Islet of Langerhans (tissue), 1 donor: ENCODE results near the gene TRIM25.

Source experiments
- FAIRE-seq: peaks from one replicate; lab custom pipeline; 2011; peaks lifted over from hg19 to GRCh38; lab: Jason Lieb, UNC

The TRIM25 gene

DNA sequence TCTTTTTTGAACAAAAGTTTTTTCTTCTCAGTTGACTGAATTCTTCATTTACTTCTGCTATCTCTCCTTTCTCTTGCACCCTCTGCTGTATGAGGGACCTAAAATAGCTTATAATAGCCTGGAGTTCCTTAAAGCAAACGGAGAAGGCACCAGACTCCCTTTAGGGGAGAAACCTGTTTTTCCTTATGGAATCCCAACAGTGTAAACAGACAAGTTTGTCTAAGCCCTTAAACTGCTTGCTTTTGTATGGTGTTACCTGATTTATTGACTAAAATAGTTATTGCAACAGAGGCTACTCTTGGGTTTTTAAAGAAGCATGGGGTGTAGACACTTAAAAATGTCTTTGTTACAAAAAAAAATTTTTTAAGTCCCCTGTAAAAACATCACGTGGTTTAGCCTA lies 12.9 kb upstream of the TRIM25 start:
- no peak for FAIRE-seq

DNA sequence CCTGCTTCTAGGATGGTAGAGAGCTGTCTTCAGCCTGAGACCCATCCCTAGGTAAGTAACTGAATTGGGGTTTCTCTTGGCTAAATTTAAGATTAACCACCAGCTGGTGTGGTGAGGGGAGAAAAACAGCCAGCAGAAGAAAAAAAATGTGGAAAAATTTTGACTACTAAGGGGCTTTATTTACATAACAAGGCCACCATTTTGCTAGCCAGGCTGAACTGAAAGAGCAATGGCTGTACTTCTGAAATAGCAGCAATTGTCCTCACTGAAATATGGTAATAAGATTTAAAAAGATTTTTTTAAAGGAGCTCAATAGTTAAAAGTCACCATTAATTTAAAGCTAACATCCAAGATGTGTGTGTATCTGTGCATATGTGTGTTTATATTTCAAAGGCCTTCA lies 12.4 kb upstream of the TRIM25 start:
- FAIRE-seq, result no peak

DNA sequence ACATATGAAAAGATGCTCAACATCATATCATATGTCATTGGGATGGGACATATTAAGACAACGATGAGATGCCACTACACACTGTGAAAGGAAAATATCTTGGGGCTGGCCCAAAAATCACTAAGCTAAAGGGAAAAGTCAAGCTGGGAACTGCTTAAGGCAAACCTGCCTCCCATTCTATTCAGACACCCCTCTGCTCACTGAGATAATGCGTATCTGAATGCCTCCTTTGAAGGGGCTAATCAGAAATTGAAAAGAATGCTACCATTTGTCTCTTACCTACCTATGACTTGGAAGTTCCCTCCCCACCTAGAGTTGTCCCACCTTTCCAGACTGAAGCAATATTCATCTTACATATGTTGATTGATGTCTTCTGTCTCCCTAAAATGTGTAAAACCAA lies 11.2 kb upstream of the TRIM25 start:
- FAIRE-seq, result no peak

DNA sequence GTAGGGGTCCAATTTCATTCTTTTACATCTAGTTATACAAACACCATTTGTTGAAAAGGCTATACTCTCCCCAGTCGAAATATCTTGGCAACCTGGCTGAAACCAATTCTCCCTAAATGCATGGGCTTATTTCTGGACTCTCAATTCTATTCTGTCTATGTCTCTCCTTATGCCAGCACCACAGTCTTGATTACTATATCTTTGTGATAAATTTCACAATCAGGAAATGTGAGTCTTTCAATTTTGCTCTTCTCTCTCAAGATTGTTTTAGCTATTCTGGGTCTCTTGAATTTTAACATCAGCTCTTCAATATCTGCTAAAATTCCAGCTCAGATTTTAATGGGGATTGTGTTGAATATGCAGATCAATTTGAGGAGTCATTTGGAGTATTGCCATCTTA lies 5.9 kb upstream of the TRIM25 start:
- no peak for FAIRE-seq

GRCh38 chr17:56918916-56919315 lies 5.1 kb upstream of the TRIM25 start:
- no peak for FAIRE-seq

GRCh38 chr17:56917559-56918296 lies 3.9 kb upstream of the TRIM25 start:
- FAIRE-seq, result no peak

DNA sequence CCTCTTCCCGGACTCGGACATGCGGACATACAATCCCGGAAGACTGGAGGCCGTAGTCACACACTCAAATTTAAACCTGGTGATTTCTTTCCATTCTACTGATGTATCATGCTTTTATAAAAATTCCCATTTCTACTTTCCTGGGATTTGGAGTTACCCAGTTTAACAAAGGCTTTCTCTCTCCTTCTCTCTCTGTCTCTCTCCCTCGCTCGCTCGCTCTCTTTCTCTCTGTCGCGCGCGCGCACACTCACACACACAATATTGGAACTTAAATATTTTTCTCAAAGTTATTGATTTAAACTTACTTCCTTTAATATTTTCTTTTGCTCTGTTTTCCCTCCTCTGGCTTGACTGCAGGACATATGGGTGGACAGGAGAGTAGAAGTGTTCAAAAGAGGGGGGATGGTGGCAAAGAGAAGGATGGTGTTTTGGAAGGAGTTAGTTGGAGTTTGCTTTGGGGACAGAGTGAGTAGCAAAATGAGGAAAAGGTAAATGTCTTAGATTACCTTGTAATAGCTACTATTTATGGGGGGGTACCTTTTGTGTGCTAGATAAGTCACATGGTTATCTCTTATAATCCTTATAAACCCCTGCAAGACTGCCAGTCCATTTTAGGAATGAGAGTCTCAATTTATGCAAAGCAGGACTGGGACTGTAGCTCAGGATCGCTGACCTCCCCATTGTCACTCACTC lies 878 bp upstream of the TRIM25 start:
- FAIRE-seq, result no peak

- no peak for FAIRE-seq
Measured at GRCh38 chr17:56913353-56913866, 439 bp downstream of the TRIM25 start.

DNA sequence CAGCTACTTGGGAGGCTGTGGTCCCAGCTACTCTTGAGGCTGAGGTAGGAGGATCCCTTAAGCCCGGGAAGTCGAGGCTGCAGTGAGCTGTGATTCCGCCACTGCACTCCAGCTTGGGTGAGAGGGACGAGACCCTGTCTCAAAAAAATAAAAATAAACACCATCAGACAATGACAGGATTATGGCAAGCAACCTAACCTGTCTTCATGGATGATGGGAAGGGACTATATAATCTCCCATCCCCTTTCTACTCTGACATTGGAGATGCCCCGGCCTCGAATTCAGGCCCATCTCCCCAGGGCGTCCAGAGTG lies 893 bp downstream of the TRIM25 start:
- no peak for FAIRE-seq

DNA sequence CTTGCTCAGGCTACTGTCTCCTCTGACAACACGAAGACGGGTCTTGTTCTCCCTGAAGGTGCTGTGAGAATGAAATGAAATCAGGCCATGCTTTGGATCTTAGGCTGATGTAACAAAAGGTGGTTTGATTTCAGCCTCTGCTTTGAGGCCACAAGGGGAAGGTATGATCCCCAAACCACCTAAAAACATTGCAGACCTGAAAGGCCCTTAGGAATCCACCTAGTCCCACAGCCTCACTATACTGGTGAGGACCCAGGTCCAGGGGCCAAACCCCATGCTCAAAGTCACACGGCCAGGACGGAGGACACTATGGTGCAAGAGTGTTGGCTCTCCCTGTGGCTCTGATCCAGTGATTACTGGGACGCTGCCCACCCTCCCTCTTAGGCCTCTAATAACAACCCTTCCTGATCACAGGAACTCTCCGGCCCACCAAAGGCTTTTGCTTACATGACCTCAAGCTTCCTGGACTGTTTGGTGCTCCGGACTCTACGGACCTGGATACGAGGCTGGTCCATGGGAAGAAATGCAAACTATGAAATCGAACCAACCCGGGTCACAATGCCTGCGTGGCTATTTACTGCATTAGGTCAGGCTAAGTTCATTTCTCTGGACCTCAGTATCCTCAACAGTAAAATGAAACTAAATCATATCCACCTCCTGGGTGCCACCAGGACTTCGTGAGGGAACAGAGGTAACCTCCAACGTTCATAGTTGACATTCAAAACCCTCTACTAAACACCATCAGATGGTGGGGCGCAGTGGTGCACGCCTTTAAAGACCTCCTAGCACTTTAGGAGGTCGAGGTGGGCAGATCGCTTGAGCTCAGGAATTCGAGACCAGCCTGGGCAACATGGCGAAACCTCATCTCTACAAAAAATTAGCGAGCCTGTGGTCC lies 1.5 kb downstream of the TRIM25 start:
- FAIRE-seq, result no peak

- no peak for FAIRE-seq
Measured at GRCh38 chr17:56910509-56911235, 3.2 kb downstream of the TRIM25 start.

- no peak for FAIRE-seq
Measured at GRCh38 chr17:56909742-56910508, 3.9 kb downstream of the TRIM25 start.

DNA sequence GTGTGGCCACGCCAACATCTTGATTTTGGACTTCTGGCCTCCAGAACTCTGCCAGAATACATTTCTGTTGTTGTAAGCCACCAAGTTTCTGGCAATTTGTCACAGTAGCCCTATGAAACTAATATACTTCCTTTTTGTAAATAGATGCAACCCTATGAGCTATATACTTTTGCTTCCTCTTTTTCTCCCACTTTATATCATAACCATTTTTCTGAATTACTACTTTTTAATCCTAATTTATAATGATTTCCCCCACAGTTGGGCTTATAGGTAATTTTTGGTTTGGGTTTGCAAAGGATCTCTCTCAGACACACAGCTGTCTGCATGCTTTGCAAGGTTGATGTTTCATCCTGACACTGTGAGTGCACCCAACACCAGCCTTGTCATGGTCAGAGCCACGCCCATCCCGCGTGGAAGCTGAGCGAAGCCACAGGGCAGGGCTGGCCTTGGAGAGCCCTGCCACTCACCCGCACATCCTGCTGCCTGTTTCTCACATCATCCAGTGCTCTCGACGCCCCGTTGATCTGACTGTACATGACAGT lies 5.8 kb downstream of the TRIM25 start:
- no peak for FAIRE-seq

DNA sequence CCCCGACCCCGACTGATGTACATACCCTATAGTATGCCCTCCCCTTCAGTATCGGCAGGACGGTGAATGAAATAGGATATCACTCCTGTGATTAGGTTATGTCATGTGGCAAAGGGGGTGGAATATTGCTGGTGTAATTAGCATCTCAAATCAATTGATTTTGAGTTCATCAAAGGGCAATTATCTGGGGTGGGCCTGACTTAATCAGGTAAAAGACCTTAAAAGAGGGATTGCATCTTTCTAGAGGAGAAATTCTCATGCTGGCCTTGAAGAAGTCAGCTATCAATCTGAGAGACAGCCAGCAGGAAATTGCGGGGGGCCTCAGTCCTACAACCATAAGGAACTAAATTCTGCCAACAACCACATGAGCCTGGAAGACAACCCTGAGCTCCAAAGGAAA lies 10.3 kb downstream of the TRIM25 start:
- no peak for FAIRE-seq

GRCh38 chr17:56902348-56902747 lies 11.5 kb downstream of the TRIM25 start:
- FAIRE-seq, result no peak

DNA sequence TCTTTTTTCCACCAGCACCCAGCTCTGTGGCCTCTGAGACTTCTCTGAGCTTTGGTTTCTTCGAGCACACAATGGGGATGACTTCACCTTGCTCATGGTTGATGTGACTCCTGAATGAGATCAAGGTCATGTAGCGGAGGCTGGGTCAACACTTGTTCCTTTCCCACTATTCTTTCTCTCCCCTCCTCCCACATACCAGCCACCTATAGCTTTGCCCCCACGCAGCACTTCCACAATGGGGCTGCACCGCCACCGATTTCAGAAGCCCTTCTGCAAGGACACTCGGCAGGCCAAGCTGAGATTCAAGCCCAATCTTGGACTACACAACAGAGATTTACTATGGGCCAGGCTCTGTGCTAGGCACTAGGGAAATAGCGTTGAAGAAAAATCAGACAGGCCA lies 14.4 kb downstream of the TRIM25 start:
- FAIRE-seq, result no peak

DNA sequence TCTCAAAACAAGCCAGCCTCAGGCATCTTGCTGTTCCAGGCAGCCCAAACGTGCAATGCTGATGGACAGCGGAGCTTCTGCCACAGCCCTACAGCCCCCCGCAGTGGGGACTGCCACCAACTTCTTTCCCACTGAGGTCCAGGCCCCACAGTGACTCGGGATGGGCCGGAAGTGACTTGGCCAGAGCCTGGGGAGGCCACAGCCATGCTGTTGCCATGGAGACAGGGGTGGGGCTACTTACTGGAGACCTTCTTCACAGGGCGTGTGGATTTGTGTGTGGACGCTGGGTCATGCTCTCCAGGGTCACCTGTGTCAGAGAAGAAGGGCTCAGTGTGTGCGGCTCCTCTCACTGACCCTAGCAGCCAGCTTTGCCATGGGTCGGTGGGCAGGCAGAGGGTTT lies 15.0 kb downstream of the TRIM25 start:
- FAIRE-seq, result no peak

- no peak for FAIRE-seq
Measured at GRCh38 chr17:56897646-56898424, 16.0 kb downstream of the TRIM25 start.

- no peak for FAIRE-seq
Measured at GRCh38 chr17:56896968-56897359, 16.9 kb downstream of the TRIM25 start.

DNA sequence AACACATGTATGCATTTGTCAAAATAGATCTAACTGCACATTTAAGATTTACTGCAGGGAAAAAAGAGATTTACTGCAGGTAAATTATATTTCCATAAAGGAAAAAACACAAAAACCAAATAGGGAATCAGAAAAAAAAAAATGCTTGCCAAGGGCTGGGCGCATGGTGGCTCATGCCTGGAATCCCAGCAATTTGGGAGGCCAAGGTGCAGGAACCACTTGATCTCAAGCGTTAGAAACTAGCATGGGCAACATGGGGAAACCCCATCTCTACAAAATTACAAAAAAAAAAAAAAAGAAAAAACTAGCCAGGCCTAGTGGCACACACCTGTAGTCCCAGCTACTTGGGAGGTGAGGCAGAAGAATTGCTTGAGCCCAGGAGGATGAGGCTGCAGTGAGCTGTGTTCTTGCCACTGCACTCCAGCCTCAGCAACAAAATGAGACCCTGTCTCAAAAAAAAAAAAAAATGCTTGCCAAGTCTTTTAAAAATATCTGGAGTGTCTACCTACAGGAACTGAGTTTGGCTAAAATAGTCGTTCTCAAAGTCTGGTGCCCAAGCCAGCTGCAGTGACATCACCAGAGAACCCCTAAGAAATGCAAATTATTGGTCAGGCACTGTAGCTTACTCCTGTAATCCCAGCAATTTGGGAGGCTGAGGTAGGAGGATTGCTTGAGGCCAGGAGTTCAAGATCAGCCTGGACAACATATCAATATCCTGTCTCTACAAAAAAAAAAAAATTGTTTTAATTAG lies 17.5 kb downstream of the TRIM25 start:
- no peak for FAIRE-seq
